Activated CD4-positive, CD25-positive, alpha-beta regulatory T cell treated with anti-CD3 and anti-CD28 coated beads, Interleukin-2, amount 50 U/mL, for 24 hours (primary cell): Measurements from ENCODE around the gene MYO1D.
"Not testable (repeated sequence)": the region's sequence is repeated elsewhere in the genome, so short reads cannot be mapped to it uniquely, and the experiment has no call there.

Source experiments
- ATAC-seq, 2 donors: fragments of 150-1000 bp; cut with Tn5 transposase; one replicate each; pipeline ENCODE4 v1.10.0; 2021; ENCODE audit warnings: mild to moderate bottlenecking in 1 of 2, moderate library complexity in 1 of 2

Gene MYO1D

GRCh38 chr17:32876417-32877163 is at the start of gene MYO1D:
Gene MYO1D (minus strand): TSS chr17:32877124. CDS start chr17:32876872, 252 bp downstream.
- ATAC-seq = peak; percentile 48 to 51

- ATAC-seq = no peak
Observed at GRCh38 chr17:32926183-32926582, 49.3 kb upstream of the MYO1D start.

GRCh38 chr17:32923905-32924304 is 47.0 kb upstream of the MYO1D start:
- not testable (repeated sequence) for ATAC-seq

- ATAC-seq = no peak
Observed at GRCh38 chr17:32921017-32921416, 44.1 kb upstream of the MYO1D start.

- ATAC-seq = no peak
Observed at GRCh38 chr17:32920293-32920692, 43.4 kb upstream of the MYO1D start.

- not testable (repeated sequence) for ATAC-seq
Observed at GRCh38 chr17:32919876-32920275, 43.0 kb upstream of the MYO1D start.

- no peak for ATAC-seq
Observed at GRCh38 chr17:32917842-32918241, 40.9 kb upstream of the MYO1D start.

GRCh38 chr17:32917081-32917480 is 40.2 kb upstream of the MYO1D start:
- ATAC-seq = no peak

- no peak for ATAC-seq
Observed at GRCh38 chr17:32916134-32916533, 39.2 kb upstream of the MYO1D start.

- no peak for ATAC-seq
Observed at GRCh38 chr17:32915245-32915644, 38.3 kb upstream of the MYO1D start.

GRCh38 chr17:32914181-32914580 is 37.3 kb upstream of the MYO1D start:
- ATAC-seq = peak; percentile 47 to 85

- ATAC-seq = no peak
Observed at GRCh38 chr17:32913593-32913992, 36.7 kb upstream of the MYO1D start.

- no peak for ATAC-seq
Observed at GRCh38 chr17:32912218-32912897, 35.4 kb upstream of the MYO1D start.

- no peak for ATAC-seq
Observed at GRCh38 chr17:32910769-32911168, 33.8 kb upstream of the MYO1D start.

GRCh38 chr17:32909787-32910369 is 33.0 kb upstream of the MYO1D start:
- ATAC-seq = peak in 1 of 2 donors; percentile 55

- no peak for ATAC-seq
Observed at GRCh38 chr17:32907583-32907982, 30.7 kb upstream of the MYO1D start.

GRCh38 chr17:32904891-32905290 is 28.0 kb upstream of the MYO1D start:
- ATAC-seq = no peak

GRCh38 chr17:32903774-32904673 is 27.1 kb upstream of the MYO1D start:
- ATAC-seq = peak; percentile 63 to 73

- no peak for ATAC-seq
Observed at GRCh38 chr17:32901743-32902142, 24.8 kb upstream of the MYO1D start.

GRCh38 chr17:32899236-32900013 is 22.5 kb upstream of the MYO1D start:
- ATAC-seq = no peak

- no peak for ATAC-seq
Observed at GRCh38 chr17:32896647-32897258, 19.8 kb upstream of the MYO1D start.

- no peak for ATAC-seq
Observed at GRCh38 chr17:32894245-32894644, 17.3 kb upstream of the MYO1D start.
